Endodermal cell (in vitro differentiated cells): ENCODE measurements around the gene NCKAP5. TPM values are rescaled to one million over a fixed set of nuclear protein-coding genes. Genes with fewer than 3 reads are reported as not detected.

ENCODE experiments used
- DNase-seq: peaks from one replicate; pipeline ENCODE4 v3.0.0-alpha.2; 2017
- H3K27ac ChIP-seq: 2 replicates; pipeline ENCODE4 v1.5.1; 2013; ENCODE audit warnings: mild to moderate bottlenecking, low read depth, low read length, moderate library complexity
- H3K27me3 ChIP-seq: 2 replicates; pipeline ENCODE4 v1.6.1; 2013; ENCODE audit warnings: mild to moderate bottlenecking, low read length, moderate library complexity; ENCODE audit not compliant: insufficient read depth, control insufficient read depth, poor library complexity, severe bottlenecking
- H3K36me3 ChIP-seq: 2 replicates; pipeline ENCODE4 v1.7.0; 2013; ENCODE audit warnings: mild to moderate bottlenecking, low read length, moderate library complexity; ENCODE audit not compliant: control insufficient read depth, insufficient read depth
- H3K4me1 ChIP-seq: one replicate; pipeline ENCODE4 v1.7.0; 2013; ENCODE audit warnings: low read length; ENCODE audit not compliant: control insufficient read depth, insufficient read depth
- H3K4me3 ChIP-seq: 2 replicates; pipeline ENCODE4 v1.5.1; 2013; ENCODE audit warnings: mild to moderate bottlenecking, low read length, moderate library complexity
- H3K9ac ChIP-seq: 2 replicates; pipeline ENCODE4 v1.6.1; 2013; ENCODE audit warnings: mild to moderate bottlenecking, low read length, moderate library complexity; ENCODE audit not compliant: poor library complexity, severe bottlenecking; ENCODE audit errors: extremely low read depth
- H3K9me3 ChIP-seq: 2 replicates; pipeline ENCODE4 v1.6.1; 2013; ENCODE audit warnings: mild to moderate bottlenecking, low read length, moderate library complexity; ENCODE audit not compliant: control insufficient read depth
- H3K27ac Mint-ChIP-seq: 2 replicates; pipeline ENCODE4 v1.8.0; 2020; ENCODE audit warnings: mixed read lengths
- H3K27me3 Mint-ChIP-seq: 2 replicates; pipeline ENCODE4 v1.8.0; 2021; ENCODE audit warnings: mild to moderate bottlenecking, mixed read lengths; ENCODE audit not compliant: insufficient read depth
- H3K36me3 Mint-ChIP-seq: 2 replicates; pipeline ENCODE4 v1.8.0; 2020; ENCODE audit warnings: low read depth, mixed read lengths
- H3K4me1 Mint-ChIP-seq: 2 replicates; pipeline ENCODE4 v1.8.0; 2020; ENCODE audit warnings: mixed read lengths
- H3K4me3 Mint-ChIP-seq: 2 replicates; pipeline ENCODE4 v1.8.0; 2020; ENCODE audit warnings: mild to moderate bottlenecking, moderate library complexity, mixed read lengths
- H3K9me3 Mint-ChIP-seq: 2 replicates; pipeline ENCODE4 v1.8.0; 2020; ENCODE audit warnings: mild to moderate bottlenecking, mixed read lengths
- CTCF ChIP-seq: fragments of 200-600 bp; sonication (generic); conservative IDR thresholded peaks from 2 replicates; pipeline ENCODE4 v1.5.0; 2021; ENCODE audit warnings: antibody characterized with exemption, mild to moderate bottlenecking
- WGBS, 2 experiments: methylation state at CpG; one replicate each; pipeline versions ENCODE4 v1.1.5 to v1.1.7; 2013; ENCODE audit warnings: missing lambda C conversion rate in 2 of 2, mixed read lengths in 1 of 2; ENCODE audit not compliant: insufficient coverage in 1 of 2, insufficient read length in 1 of 2; 5-methylcytosine and 5-hydroxymethylcytosine counted together
- total RNA-seq, 2 donors: library from RNA; stranded (reverse); fragmentation: NEBNext Ultra II Directional in 1 of 2; extraction: Animal tissue kit (Norgen Biotek cat#: 25700) in 1 of 2; gene quantifications; 2 replicates in 1 of 2; 3 replicates in 1 of 2; pipeline ENCODE4 v1.2.1, GENCODE V29; 2021

Gene NCKAP5
- total RNA-seq, 2 donors from 2014 or later = 0.58 to 0.92 TPM

DNA sequence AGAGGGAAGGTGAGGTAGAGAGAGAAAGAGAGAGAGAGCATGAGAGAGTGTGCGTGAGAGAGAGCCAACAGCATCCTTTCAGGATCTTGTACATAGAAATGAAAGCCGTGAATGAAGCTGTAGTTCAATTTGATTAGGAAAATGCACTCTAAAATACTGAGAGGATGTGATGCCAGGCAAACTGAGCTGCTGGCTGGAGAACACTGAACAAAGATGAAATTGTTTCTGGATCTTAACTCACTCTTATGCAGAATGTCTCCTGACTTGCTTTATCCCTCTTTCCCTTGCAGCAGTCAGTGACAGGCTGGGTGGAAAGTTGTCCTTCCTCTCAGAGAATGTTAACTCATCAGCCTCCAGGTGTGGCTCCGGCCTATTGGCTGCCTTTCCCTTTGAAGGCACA lies 908.9 kb downstream of the NCKAP5 start:
- H3K9ac ChIP-seq = no peak overlapping the region
- peaks cover 19% of the 10 kb centered on the region for H3K36me3 ChIP-seq
- 91 to 93% methylated on average over 3 of the region's 3 CpGs for whole genome bisulfite sequencing, 2 experiments
- no peaks in the 10 kb centered on the region for H3K36me3 Mint-ChIP-seq
- no peak for DNase-seq
- H3K27me3 Mint-ChIP-seq = peaks cover 20% of the 10 kb centered on the region
- H3K4me3 Mint-ChIP-seq = no peak overlapping the region
- H3K27ac Mint-ChIP-seq = no peak overlapping the region
- H3K4me3 ChIP-seq = no peak overlapping the region
- H3K27me3 ChIP-seq = peaks cover 1% of the 10 kb centered on the region
- no peak overlapping the region for H3K27ac ChIP-seq
- H3K9me3 Mint-ChIP-seq = no peaks in the 10 kb centered on the region
- H3K4me1 Mint-ChIP-seq = no peaks in the 10 kb centered on the region
- no peak for TF ChIP-seq CTCF
- H3K4me1 ChIP-seq = no peaks in the 10 kb centered on the region
- H3K9me3 ChIP-seq = no peaks in the 10 kb centered on the region

GRCh38 chr2:132656266-132656975 lies 911.8 kb downstream of the NCKAP5 start:
- H3K36me3 ChIP-seq = peaks cover 8% of the 10 kb centered on the region

DNA sequence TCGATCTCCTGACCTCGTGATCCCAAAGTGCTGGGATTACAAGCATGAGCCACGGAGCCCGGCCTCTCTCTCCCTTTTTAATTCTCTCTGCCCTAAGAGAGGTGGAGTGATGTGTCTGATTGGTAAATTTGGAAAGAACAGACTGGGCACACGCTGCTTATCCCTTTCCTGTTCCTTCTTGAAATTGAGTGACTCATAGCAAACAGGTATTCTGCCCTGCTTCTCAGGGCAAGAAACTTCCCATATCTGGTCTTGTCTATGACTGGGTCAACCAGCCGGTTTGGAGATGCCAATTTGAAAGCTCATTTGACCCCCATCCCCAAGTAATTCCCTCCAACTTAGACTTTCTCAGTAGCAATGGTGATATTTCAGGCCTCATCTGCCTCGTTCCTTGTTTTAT lies 913.3 kb downstream of the NCKAP5 start:
- WGBS, 2 experiments = 86 to 95% methylated on average over 4 to 7 of the region's 7 CpGs
- Mint-ChIP-seq H3K27ac (no peak overlapping the region), H3K27me3 (peaks cover 40% of the 10 kb centered on the region), H3K4me1 (peaks cover 18% of the 10 kb centered on the region), H3K36me3 (no peaks in the 10 kb centered on the region), H3K9me3 (no peaks in the 10 kb centered on the region), H3K4me3 (no peak overlapping the region)
- no peak for TF ChIP-seq CTCF
- H3K36me3 ChIP-seq = peaks cover 8% of the 10 kb centered on the region
- H3K9ac ChIP-seq = no peak overlapping the region
- H3K4me3 ChIP-seq = no peak overlapping the region
- H3K27me3 ChIP-seq = peaks cover 32% of the 10 kb centered on the region
- H3K4me1 ChIP-seq = no peaks in the 10 kb centered on the region
- no peak for DNase-seq
- H3K9me3 ChIP-seq = no peaks in the 10 kb centered on the region
- no peak overlapping the region for H3K27ac ChIP-seq

More at GRCh38 chr2:132656266-132656975, 911.8 kb downstream of the NCKAP5 start:
- Histone ChIP-seq H3K9ac (no peak overlapping the region), H3K9me3 (no peaks in the 10 kb centered on the region), H3K27ac (no peak overlapping the region), H3K4me3 (no peak overlapping the region), H3K4me1 (no peaks in the 10 kb centered on the region), H3K27me3 (peaks cover 25% of the 10 kb centered on the region)
- no peak for DNase-seq
- no peak overlapping the region for H3K4me3 Mint-ChIP-seq
- H3K4me1 Mint-ChIP-seq = peaks cover 13% of the 10 kb centered on the region
- H3K27me3 Mint-ChIP-seq = peaks cover 40% of the 10 kb centered on the region
- no peak overlapping the region for H3K27ac Mint-ChIP-seq
- H3K9me3 Mint-ChIP-seq = no peaks in the 10 kb centered on the region
- no peak for TF ChIP-seq CTCF
- H3K36me3 Mint-ChIP-seq = no peaks in the 10 kb centered on the region
- WGBS, 2 experiments = 69 to 83% methylated on average over 5 to 7 of the region's 7 CpGs
